Thoracic aorta (tissue), 2 donors: Measurements from ENCODE around the gene NDUFC2. TPM values are rescaled to one million over a fixed set of nuclear protein-coding genes. Genes with fewer than 3 reads are reported as not detected.
A peak's percentile ranks its signal among the peaks of the same experiment; 100 is the strongest.

Experiments used
- ATAC-seq: fragments of 150-250 bp; one replicate; pipeline ENCODE4 v1.8.0; 2017; ENCODE audit warnings: low read depth; ENCODE audit not compliant: insufficient number of reproducible peaks, low FRiP score
- DNase-seq: peaks from one replicate; pipeline ENCODE4 v3.0.0-alpha.2; 2020; ENCODE audit warnings: low spot score
- H3K27ac ChIP-seq, 2 donors: fragments of 200-600 bp; sonication (generic); 1 replicate in 1 of 2; 2 replicates in 1 of 2; pipeline ENCODE4 v1.5.1; 2016; ENCODE audit warnings: mild to moderate bottlenecking in 2 of 2, moderate library complexity in 2 of 2
- H3K27me3 ChIP-seq: fragments of 200-600 bp; sonication (generic); replicated peaks from 2 replicates; pipeline ENCODE4 v1.6.0; 2016; ENCODE audit warnings: mild to moderate bottlenecking; ENCODE audit not compliant: insufficient read depth
- H3K36me3 ChIP-seq: fragments of 200-600 bp; sonication (generic); one replicate; pipeline ENCODE4 v1.5.1; 2016
- H3K4me1 ChIP-seq, 2 donors: fragments of 200-600 bp; sonication (generic); 1 replicate in 1 of 2; 2 replicates in 1 of 2; pipeline versions ENCODE4 v1.5.1 to v1.6.0; 2016; ENCODE audit warnings: low read depth in 2 of 2, mild to moderate bottlenecking in 1 of 2; ENCODE audit not compliant: control insufficient read depth in 1 of 2
- H3K4me3 ChIP-seq: fragments of 200-600 bp; sonication (generic); 2 replicates; pipeline ENCODE4 v1.5.1; 2016; ENCODE audit warnings: mild to moderate bottlenecking
- H3K9me3 ChIP-seq: fragments of 200-600 bp; sonication (generic); 2 replicates; pipeline ENCODE4 v1.5.1; 2016
- total RNA-seq, 2 donors: library from RNA; depleted of rRNA; stranded (reverse); fragments of >200 nt; gene quantifications; one replicate each; pipeline versions ENCODE4 v1.1.0 to v1.2.3, GENCODE V29; 2016
- TF ChIP-seq, protein P1 (sequence below): fragments of 200-600 bp; sonication (generic); IDR thresholded peaks from one replicate; pipeline ENCODE4 v1.5.1; 2019; ENCODE audit warnings: antibody characterized with exemption

NDUFC2 gene
- total RNA-seq, 2 donors from 2014 or later: 42.4 to 62.0 TPM

DNA sequence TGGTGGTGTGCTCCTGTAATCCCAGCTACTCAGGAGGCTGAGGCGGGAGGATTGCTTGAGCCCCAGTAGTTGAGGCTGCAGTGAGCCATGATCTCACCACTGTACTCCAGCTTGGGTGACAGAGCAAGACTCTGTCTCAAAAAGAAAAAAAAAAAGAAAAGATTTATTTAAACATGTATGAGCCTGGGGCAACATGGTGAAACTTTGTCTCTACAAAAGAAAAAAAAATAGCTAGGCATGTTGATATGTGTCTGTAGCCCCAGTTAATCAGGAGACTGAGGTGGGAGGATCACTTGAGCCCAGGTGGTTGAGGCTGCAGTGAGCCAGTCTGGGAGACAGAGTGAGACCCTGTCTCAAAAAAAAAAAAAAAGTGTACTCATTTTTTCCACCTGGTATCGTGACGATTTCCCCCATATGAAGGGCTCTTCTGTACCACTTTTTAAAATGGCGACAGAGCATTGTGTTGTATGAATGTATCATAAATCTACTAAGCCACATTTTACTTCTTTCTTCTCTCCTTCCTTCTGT, 40.2 kb downstream of the NDUFC2 start:
- H3K4me3 ChIP-seq: peak overlapping the region; percentile 59
- H3K27ac ChIP-seq: peak overlapping the region; percentile 86 to 96

DNA sequence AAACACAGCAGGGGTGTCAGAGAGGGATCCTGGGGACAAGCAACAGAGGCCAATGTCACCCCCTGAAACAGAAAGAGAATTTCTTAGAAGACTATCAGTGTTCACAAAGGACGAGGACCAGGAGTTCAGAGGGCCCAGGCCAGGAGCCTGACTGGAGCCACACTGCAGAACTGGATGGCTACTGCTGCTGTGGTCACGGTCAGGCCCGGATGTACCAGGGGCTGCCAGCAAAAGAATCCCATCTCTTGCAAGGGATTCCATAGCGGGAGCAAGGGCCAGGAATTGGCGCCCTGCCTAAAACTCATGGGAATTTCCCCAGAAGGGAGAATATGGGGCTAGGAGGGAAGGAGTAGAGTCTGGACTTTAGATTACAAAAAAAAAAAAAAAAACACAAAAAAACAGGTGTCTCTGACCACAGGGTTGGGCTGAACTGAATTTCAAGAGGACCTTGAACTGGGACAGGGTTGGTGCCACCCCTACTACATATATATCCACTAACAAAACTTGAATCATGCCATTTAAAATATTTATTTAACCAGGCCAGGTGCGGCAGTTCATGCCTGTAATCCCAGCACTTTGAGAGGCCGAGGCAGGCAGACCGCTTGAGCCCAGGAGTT, 40.9 kb downstream of the NDUFC2 start:
- Histone ChIP-seq H3K9me3 (no peaks in the 10 kb centered on the region), H3K27ac (no peak overlapping the region), H3K36me3 (no peaks in the 10 kb centered on the region), H3K27me3 (no peaks in the 10 kb centered on the region), H3K4me1 (peaks cover 3 to 18% of the 10 kb centered on the region in 2 donors), H3K4me3 (no peak overlapping the region)
- TF ChIP-seq, protein P1, sequence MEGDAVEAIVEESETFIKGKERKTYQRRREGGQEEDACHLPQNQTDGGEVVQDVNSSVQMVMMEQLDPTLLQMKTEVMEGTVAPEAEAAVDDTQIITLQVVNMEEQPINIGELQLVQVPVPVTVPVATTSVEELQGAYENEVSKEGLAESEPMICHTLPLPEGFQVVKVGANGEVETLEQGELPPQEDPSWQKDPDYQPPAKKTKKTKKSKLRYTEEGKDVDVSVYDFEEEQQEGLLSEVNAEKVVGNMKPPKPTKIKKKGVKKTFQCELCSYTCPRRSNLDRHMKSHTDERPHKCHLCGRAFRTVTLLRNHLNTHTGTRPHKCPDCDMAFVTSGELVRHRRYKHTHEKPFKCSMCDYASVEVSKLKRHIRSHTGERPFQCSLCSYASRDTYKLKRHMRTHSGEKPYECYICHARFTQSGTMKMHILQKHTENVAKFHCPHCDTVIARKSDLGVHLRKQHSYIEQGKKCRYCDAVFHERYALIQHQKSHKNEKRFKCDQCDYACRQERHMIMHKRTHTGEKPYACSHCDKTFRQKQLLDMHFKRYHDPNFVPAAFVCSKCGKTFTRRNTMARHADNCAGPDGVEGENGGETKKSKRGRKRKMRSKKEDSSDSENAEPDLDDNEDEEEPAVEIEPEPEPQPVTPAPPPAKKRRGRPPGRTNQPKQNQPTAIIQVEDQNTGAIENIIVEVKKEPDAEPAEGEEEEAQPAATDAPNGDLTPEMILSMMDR: no peak
- ATAC-seq (no peak), DNase-seq (no peak)

More for the DNA sequence above, 40.2 kb downstream of the NDUFC2 start:
- H3K27me3 ChIP-seq: no peaks in the 10 kb centered on the region
- no peaks in the 10 kb centered on the region for H3K36me3 ChIP-seq
- ATAC-seq (no peak), DNase-seq (no peak)
- peaks cover 3 to 18% of the 10 kb centered on the region in 2 donors for H3K4me1 ChIP-seq
- TF ChIP-seq, protein P1: no peak
- H3K9me3 ChIP-seq: no peaks in the 10 kb centered on the region

DNA sequence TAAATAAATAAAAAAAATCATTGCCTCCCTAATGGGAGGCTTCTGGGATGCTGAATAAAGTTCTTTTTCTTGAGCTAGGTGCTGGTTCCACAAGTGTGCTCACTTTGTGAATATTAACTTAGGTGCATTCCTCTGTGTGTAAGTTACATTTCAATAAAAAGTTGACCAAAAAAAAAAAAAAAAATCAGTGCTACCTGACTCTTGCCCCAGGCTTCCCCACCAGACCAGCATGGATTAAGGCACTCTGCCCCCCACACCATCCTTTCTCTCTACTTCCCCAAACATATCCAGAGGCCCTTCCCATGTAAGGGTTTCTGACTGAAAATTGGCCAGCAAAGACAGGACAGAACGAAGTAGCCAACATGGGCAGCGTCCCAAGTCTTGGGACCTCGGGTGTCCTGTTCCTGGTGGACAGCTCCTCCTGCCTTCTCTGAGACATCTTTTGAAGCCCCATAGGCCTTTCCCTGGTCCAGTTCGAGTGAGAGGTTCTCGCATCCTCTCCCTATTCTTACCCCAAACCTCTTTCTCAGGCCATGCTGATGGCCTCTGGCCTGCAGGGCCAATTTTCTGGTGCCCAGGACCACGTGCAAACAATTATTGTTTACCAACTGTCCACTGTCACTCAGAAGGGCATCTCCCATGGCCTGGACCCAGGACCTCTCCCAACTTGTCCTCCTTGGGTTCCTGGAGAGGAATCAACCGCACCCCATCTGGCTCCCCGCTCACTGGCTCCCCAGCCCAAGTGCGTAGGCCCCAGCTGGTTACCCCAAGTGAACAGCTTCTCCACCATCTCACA, 41.6 kb downstream of the NDUFC2 start:
- ATAC-seq (no peak), DNase-seq (no peak)
- H3K4me3 ChIP-seq: no peak overlapping the region
- H3K27me3 ChIP-seq: no peaks in the 10 kb centered on the region
- H3K9me3 ChIP-seq: no peaks in the 10 kb centered on the region
- TF ChIP-seq, protein P1: no peak
- H3K27ac ChIP-seq: no peak overlapping the region
- H3K36me3 ChIP-seq: no peaks in the 10 kb centered on the region
- H3K4me1 ChIP-seq: peaks cover 3 to 18% of the 10 kb centered on the region in 2 donors

DNA sequence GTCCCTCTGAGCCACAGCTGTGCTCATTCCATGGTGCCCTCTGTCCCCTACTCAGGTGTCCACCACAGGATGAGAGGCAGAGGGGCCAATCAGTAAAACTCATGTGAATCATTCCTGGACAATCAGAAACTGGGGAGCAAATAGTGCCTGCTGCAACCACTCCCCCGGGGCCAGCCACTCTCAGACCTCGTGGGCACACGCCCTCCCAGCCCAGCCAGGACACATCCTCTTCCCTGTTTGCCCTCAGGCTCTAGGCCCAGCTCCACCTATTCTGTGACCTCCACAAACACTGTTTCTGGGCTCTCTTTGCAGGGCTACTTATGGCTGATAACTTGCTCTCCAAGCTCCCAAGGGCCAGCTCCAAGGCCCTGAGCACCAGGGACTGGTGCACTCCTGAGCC, 42.6 kb downstream of the NDUFC2 start:
- no peaks in the 10 kb centered on the region for H3K36me3 ChIP-seq
- TF ChIP-seq, protein P1: no peak
- DNase-seq (no peak), ATAC-seq (no peak)
- H3K4me1 ChIP-seq: peaks cover 3 to 18% of the 10 kb centered on the region in 2 donors
- H3K27me3 ChIP-seq: no peaks in the 10 kb centered on the region
- H3K4me3 ChIP-seq: no peak overlapping the region
- no peaks in the 10 kb centered on the region for H3K9me3 ChIP-seq
- no peak overlapping the region for H3K27ac ChIP-seq

DNA sequence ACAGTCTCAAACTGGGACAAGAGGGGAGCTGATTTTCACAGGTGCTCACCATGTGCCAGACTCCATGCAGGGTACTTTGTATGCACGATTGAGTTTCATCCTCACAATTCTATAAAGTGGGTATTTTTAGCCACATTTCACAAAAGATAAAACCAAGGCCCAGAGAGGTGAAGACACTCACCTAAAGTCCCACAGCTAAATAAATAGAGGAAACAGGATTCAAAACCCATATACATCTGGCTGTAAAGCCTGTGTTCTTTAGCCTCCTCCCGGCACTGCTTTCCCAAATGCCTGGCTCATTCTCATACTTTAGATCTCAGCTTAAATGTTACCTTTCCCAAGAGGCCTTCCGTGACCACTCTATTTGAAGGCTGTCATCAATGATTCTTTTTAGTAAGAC, 43.3 kb downstream of the NDUFC2 start:
- TF ChIP-seq, protein P1: no peak
- ATAC-seq: no peak
- Histone ChIP-seq H3K4me3 (no peak overlapping the region), H3K4me1 (peaks cover 3 to 18% of the 10 kb centered on the region in 2 donors), H3K9me3 (no peaks in the 10 kb centered on the region), H3K36me3 (no peaks in the 10 kb centered on the region), H3K27ac (no peak overlapping the region), H3K27me3 (no peaks in the 10 kb centered on the region)
- DNase-seq: no peak
